NCI-H2227 (cell line): ENCODE data around the gene TMEM170B.
"Not testable (repeated sequence)": the region's sequence is repeated elsewhere in the genome, so short reads cannot be mapped to it uniquely, and the experiment has no call there.

Experiments
- DNase-seq: peaks from one replicate; lab custom pipeline; 2025; ENCODE audit not compliant: unreplicated experiment; lab: John Stamatoyannopoulos, UW

TMEM170B gene

DNA sequence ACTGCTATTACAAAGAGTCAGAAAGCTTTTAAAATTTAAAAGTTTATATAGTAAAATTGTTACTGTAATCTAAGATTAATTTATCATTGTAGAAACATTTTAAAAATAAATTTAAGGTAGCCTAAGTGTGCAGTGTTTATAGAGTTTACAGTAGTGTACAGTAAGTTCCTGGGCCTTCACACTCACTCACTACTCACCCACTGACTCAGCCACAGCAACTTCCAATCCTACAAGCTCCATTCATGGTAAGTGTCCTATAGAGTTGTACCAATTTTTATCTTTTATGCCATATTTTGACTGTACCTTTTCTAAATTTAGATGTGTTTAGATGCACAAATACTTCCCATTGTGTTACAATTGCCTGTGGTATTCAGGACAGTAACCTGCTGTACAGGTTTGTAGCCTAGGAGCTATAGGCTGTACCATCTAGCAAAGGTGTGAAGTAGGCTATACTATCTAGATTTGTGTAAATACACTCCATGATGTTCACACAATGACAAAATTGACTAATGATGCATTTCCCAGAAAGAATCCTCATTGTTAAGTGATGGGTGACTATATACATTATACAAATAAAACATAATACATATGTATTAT is 10.2 kb upstream of the TMEM170B start:
- no peak for DNase-seq

DNA sequence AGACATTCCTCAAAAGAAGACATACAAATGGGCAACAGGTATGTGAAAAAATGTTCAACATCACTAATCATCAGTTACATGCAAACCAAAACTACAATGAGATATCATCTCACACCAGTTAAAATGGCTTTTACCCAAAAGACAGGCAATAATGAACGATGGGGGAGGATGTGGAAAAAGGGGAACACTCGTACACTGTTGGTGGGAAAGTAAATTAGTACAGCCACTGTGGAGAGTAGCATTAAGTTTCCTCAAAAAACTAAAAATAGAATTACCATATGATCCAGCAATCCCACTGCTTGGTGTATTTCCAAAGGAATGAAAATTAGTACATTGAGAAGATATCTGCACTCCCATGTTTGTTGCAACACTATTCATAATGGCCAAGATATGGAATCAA is 8.6 kb upstream of the TMEM170B start:
- no peak for DNase-seq

DNA sequence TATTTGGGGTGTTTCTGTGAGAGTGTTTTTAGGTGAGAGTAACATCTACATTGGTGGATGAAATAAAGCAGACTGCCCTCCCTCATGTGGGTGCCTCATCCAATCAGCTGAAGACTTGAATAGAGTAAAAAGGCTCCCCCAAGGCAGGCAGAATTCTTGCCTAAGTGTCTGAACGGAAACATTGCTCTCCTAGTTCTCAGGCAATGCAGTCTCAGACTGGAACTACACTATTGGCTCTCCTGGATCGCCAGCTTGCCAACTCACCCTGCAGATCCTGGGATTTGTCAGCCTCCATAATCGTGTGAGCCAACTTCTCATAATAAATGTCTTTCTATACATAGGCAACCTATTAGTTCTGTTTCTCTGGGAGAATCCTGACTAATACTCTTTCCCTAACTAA is 5.5 kb upstream of the TMEM170B start:
- no peak for DNase-seq

DNA sequence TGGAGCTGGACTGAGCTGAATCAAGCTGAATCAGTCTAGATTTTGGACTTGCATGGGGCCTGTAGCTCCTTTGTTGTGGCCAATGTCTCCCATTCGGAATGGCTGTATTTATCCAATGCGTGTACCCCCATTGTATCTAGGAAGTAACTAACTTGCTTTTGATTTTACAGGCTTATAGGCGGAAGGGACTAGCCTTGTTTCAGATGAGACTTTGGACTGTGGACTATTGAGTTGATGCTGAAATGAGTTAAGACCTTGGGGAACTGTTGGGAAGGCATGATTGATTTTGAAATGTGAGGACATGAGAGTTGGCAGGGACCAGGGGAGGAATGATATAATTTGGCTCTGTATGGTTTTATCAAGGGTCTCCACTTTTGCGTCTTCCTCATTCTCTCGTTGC is 3.0 kb upstream of the TMEM170B start:
- DNase-seq, result no peak

DNA sequence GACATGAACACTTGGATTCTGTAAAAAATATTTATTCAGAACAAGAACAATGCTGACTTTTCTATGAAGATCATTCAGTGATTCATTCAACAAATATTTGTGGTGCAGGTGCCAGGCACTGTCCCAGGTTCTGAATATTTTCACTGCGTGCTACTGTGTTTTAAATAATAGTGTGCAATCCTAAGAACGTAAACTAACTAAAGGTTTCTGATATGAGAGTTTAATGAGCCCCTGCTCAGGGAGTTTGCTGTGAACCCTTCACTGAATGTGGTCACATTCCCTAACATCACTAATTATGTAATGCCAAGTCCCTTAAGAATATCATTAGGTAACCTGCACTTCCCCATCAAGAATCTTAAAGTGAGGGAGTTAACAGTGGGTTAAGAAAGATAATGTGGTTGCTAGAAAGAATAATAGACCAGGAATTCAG is 1.7 kb upstream of the TMEM170B start:
- no peak for DNase-seq

DNA sequence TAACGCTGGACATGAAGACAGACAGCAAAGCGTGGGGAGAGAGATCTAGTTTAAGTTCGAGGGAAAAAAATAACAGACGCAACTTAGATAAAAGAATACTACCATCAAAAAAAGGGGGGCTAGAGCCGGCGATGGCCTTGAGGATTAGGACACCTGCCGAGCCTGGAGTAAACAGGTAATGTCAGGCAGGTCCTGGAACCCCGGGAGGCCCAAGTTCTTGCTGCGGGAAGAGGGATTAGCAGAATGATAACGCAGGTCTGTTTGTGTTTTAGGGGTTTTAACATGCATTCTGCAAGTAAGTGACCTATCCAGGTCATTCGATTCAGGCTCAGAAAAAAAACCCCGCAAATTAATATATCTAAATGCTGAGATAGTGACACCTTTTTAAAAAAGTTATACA is 754 bp upstream of the TMEM170B start:
- peak; percentile 46 for DNase-seq

DNA sequence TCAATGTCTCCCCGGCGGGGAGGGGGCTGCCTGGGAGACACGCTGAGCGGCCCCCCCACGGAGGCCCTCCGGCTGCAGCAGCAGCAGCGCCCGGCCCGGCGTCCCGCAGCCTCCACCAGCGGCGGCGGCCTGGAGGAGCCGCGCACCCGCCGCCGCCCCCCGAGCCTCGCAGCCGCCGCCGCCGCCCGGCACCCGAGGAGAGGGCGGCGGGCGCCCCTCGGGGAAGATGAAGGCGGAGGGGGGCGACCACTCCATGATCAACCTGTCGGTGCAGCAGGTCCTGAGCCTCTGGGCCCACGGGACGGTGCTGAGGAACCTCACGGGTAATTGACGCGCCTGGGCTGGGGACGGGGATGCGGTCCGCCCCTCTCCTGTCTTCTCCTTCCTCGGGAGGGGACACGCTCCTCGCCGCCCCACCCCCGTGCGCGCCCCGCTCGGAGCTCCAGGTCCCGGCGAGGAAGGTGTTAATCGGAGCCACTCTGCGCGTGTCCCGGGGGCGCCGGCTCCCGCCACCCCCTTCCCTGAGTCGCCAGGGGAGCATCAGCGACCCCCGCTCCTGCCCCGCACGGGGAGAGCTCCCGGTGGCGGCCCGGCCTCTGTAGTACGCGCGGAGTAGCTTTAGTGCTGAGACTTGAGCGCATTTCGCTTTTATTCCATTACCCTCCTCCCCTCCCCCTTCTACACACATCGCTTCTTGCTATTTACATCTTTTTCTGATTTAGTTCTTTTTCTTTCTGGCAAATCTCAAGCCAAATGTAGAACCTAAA is 686 bp downstream of the TMEM170B start:
- DNase-seq, result peak; percentile 73

DNA sequence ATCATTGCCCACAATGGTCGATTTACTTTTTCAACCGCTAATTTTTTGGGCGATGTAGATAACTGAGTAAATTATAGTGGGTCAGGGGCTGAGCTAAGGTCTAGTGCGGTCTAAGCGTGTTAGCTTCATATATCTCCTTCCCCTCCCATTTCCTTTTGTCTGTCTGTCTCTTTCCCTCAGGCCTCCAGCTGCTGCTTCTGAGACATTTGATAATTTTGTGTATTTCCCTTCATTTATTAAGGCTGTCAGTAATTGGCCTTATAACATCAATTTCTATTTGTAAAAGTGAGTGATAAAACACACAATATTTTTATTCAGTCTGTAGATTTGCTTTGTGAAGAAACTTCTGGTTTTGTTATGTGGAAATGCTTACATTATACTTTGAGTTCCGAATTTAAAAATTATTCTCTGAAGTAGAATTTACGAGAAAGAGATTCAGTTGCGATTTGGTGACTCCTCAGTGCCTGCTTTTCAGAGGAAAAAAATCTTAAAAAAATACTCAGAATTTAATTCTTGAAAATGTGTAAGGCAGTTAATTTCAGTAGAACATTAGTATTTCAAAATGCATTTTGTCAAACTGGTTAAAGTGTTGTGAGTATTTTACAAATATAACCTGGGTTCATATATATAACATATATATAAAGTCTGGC is 1.4 kb downstream of the TMEM170B start:
- DNase-seq, result peak; percentile 45

DNA sequence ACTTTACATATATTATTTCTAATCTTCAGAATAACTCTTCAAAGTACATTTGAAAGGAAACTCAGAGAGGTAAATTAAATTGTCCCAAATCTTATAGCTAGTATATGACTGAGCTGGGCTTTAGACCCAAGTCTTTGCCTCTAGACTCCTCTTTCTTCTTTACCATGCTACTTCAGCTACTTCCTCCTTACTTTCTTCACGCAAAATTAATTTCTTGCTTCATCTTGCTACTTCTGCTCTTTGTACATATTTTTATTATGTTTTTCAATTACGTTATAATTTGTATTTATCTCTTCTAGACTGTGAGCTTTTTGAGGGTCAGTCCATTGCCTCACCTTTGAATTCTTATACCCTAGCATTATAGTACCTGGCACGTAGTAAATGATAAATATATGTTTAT is 5.3 kb downstream of the TMEM170B start:
- DNase-seq, result no peak

DNA sequence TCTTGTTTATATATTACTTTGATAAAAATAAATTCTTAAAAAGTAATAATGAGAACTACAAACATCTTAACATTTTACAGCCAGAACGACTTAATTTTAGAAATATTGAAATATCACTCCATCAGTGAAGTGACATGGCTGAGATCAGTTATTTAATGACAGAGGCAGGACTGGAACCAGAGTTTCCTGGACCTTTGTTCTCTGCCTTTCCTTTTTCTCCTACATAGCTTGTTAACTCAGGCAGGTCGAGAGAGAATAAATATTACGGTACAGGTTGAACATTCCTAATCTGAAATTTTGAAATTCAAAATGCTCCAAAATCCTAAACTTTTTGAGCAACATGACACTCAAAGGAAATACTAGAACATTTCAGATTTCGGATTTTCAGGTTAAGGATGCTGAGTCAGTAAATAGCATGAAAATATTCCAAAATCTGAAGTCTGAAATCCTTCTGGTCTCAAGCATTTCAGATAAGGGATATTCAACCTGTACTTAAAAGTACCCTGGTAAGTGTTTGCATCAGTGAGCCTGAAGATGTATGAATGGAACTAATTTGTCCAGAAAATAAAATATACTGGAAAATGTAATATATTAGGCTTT is 6.5 kb downstream of the TMEM170B start:
- no peak for DNase-seq

DNA sequence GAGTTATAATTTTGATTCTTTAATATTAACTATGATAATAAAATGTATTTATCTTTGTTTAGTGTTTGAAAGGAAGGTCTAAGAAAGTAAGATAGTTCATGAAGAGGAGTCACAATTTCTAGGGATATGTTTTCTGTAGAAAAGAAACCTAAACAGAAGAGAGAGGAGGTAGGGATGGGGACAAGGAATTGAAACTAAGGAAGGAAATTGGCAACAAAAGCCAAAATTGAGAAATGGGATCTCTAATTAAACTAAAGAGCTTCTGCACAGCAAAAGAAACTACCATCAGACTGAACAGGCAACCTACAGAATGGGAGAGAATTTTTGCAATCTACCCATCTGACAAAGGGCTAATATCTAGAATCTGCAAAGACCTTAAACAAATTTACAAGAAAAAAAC is 10.3 kb downstream of the TMEM170B start:
- DNase-seq, result not testable (repeated sequence)

DNA sequence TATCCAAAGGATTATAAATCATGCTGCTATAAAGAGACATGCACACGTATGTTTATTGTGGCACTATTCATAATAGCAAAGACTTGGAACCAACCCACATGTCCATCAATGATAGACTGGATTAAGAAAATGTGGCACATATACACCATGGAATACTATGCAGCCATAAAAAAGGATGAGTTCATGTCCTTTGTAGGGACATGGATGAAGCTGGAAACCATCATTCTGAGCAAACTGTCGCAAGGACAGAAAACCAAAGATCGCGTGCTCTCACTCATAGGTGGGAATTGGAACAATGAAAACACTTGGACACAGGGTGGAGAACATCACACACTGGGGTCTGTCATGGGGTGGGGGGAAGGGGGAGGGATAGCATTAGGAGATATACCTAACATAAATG is 11.0 kb downstream of the TMEM170B start:
- DNase-seq, result not testable (repeated sequence)

DNA sequence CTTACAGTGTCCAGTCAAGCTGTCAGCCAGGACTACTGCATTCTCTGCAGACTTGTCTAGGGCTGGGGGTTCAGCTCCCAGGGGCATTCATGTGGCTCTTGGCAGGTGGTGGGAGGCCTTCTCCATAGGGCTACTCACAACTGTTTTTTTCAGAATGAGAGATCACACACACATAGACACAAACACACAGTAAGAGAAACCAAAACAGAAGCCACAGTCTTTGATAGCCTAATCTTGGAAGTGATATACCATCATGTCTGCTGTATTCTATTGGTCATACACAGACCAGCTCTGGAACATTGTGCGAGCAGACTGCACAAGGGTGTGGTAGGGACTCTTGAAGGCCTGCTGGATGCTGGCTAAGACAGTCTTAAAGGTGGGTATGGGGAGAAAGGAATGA is 13.5 kb downstream of the TMEM170B start:
- DNase-seq, result no peak

DNA sequence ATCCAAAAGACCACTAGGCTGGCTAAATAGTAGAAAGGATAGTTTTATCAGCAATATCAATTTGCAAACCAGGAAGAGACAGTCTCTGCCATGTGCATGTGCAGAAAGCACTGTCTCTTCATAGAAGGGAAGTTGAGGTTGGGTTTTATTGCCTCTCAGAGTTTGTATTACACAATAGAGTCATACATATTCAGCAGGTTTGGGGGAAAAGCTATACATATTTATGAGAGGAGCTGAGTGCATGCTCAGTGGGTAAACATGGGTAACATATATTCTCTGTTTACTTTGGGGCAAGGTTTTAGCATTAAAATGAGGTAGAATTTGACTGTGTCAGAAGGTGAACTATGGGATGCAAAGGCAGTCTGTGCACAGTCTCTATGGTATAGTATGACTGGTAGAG is 14.9 kb downstream of the TMEM170B start:
- no peak for DNase-seq

DNA sequence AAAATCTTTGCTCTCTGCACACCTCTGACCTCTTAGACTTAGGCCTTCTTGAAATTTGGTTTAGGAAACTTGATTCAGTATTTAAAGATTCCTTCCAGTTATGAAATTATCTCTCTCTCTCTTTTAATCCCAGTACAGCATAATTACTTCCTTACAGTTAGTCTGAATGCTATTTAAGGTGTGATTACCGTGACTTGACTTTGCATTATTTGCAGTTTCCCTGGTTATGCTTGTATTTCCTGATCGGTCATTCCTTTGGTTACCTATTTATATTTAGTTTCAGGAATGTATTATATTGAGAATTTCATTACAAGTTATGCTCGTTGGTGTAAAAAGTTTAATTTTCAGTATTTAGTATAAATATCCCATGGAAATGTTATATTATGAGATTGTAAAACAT is 16.3 kb downstream of the TMEM170B start:
- no peak for DNase-seq

DNA sequence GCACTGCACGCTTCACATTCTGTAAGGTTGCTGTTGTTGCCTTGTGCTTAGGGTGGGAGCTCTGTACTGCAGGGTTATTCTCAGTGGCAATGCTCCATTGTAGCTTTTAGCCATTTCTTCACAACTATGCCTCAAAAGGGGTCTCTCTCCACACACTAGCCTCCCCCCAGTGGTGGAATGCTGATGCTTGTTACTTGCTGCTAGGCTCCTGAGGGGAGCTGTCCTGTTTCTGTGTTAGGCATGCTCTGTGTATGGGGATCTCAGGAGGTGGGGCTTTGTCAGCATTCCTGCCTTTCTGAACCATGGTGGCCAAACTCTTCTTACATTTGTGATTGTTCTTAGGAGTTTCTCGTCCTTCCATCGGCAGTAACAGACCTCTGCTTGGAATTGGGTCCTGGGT is 18.8 kb downstream of the TMEM170B start:
- no peak for DNase-seq

DNA sequence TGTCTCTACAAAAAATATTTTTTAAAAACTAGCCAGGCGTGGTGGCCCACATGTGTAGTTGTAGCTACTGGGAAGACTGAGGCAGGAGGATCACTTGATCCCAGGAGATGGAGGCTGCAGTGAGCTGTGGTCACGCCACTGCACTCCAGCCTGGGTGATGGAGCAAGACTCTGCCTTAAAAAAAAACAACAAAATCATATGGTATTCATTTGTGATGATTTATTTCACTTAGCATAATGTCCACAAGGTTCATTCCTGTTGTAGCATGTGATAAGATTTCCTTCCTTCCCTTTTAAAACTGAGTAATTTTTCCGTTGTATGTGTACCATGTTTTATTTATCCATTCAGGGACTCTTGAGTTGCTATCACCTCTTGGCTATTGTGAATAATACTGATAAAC is 26.2 kb downstream of the TMEM170B start:
- DNase-seq, result no peak

DNA sequence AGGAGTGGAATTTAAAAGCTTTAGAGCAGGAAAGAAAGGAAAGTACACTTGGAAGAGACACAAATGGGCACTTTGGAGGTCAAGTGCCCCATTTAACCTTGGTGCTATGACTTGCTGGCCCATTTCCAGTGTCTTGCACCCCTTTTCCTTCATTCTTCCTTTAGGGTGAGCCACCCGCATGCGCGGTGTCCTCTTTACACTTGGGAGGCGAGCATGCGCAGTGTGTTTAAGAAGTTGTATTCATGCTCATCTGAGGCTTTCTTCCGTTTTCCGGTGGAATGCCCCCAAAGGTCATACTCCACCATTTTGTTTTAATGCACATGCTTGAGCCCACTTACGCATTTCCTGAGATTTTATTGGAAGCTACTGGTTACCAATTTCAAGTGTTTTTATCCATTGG is 29.1 kb downstream of the TMEM170B start:
- no peak for DNase-seq

DNA sequence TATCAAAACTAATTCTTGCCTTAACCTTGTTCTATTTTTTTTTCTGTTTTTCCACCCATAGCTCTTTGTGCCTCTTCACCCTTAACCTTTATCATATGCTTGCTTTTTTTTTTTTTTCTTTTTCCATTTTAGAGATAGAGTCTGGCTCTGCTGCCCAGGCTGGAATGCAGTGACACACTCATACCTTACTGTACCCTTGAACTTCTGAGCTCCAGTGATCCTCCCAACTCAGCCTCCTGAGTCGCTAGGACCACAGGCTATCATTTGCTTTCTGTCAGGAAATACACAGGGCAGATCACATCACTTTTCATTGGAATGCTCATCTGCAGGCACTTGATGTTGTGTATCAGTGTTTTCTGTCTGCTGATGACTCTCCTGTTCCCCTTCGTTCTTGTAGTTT is 33.5 kb downstream of the TMEM170B start:
- no peak for DNase-seq

DNA sequence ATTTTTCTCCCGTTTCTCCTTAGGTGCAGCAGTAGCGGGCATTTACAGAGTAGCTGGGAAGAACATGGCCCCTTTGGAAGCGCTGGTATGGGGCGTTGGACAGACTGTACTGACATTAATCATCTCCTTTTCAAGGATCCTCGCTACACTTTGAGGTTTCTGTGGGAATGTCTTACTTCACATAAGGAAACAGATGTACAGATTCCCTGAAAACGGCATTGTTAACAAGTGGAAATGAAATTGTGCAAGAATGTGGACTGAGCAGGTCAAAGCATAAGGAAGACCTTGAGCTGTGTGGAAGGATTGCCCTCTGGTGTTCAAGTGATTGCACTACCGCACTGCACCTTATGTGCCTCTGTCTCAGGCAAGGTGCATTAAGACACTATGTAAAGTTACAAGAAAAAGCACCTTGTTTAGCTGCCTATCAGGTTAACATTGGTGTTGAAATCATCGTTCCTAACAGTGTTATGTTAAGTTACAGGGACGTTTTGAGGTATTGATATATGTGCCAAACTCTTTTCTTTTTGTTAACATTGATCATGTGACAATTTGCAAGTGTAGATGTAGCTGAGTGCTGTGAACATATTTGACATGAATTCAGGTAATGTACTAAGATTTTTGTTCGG is 38.0 kb downstream of the TMEM170B start:
- peak; percentile 75 for DNase-seq

DNA sequence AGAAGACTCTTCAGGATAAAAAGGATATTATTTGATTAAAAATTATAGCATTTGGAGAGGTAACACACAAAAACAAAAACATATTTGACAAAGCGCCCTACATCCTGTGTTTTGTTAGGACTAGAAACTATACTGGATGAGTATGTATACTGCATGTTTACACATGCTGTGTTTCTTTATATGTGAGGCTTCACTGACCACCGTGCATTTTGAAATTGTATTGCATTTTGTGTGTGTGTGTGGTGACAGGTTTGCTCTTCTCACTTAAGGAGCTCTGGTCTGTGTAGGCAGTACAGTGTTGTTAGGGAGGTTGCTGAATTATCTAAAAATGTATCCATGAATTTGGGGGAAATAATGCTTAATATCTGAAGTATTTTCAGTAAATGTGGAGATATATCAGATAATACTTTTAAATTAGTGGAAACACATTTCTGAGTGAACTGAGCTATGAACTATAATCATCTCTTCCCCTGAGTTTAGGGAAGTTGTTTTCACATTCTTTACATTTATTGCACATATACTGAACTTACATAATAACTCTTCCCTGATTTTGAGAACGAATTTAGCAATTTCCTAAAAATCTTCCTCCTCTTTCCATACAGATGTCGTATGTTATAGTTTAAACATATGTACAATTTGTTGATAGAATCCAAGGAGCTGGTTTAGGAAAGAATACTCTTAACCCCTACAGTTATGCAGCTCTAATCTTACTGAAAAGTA is 43.3 kb downstream of the TMEM170B start:
- no peak for DNase-seq
